Stromal cell of bone marrow (primary cell): Measurements from ENCODE around the gene PCDHA3.
"Not testable (repeated sequence)": the region's sequence is repeated elsewhere in the genome, so short reads cannot be mapped to it uniquely, and the experiment has no call there.

Experiments used
- DNase-seq: peaks from one replicate; pipeline ENCODE4 v3.0.0-alpha.2; 2012; ENCODE audit warnings: low read depth

PCDHA3 gene

GRCh38 chr5:140821375-140822280 is 20.8 kb downstream of the PCDHA3 start, which contains the start of gene PCDHA5:
Gene PCDHA5 (plus strand): TSS chr5:140821613.
- no peak for DNase-seq

DNA sequence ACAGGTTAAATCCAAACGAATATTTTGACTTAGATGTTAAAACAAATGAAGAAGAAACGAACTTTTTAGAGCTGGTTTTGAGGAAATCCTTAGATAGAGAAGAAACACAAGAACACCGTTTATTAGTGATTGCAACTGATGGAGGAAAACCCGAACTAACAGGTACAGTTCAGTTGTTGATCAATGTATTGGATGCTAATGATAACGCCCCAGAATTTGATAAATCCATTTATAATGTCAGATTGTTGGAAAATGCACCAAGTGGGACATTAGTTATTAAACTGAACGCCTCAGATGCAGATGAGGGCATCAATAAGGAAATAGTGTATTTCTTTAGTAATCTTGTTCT is 21.4 kb downstream of the PCDHA3 start:
- no peak for DNase-seq

GRCh38 chr5:140822969-140823368 is 22.1 kb downstream of the PCDHA3 start:
- not testable (repeated sequence) for DNase-seq

DNA sequence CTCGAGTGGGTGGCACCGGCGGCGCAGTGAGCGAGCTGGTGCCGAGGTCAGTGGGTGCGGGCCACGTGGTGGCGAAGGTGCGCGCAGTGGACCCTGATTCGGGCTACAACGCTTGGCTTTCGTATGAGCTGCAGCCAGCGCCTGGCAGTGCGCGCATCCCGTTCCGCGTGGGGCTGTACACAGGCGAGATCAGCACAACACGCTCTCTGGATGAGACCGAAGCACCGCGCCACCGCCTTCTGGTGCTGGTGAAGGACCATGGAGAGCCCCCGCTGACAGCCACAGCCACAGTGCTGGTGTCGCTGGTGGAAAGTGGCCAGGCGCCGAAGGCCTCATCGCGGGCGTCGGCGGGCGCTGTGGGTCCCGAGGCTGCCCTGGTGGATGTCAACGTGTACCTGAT is 22.6 kb downstream of the PCDHA3 start:
- DNase-seq: no peak

DNA sequence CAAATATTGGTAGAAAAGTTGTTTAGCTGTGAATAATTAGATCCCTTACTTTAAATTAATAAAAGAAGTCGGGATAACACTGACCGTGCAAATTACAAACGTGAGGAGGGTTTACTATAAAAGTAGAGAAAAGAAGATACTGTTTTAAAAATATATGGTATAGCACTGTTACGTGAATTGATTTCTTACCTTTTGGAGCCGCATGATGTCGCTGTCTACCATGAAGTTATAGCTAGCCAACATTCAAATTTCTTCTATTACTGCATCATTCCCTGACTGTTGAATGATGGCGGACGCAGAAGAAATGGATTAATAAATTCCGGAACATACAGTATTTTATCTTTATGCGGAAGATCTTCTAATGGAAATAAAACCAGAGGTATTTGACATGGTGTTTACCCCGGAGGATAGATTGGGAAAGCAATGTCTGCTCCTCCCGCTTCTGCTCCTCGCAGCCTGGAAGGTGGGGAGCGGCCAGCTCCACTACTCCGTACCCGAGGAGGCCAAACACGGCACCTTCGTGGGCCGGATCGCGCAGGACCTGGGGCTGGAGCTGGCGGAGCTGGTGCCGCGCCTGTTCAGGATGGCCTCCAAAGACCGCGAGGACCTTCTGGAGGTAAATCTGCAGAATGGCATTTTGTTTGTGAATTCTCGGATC is 27.0 kb downstream of the PCDHA3 start, which contains the start of gene PCDHA6:
Gene PCDHA6, plus strand, starts transcription at position 257 of the 658 bp plus-strand sequence. Its CDS starts 132 bp downstream, at position 389.
- no peak for DNase-seq

- DNase-seq: no peak
Observed at GRCh38 chr5:140828362-140828737, 27.5 kb downstream of the PCDHA3 start.

DNA sequence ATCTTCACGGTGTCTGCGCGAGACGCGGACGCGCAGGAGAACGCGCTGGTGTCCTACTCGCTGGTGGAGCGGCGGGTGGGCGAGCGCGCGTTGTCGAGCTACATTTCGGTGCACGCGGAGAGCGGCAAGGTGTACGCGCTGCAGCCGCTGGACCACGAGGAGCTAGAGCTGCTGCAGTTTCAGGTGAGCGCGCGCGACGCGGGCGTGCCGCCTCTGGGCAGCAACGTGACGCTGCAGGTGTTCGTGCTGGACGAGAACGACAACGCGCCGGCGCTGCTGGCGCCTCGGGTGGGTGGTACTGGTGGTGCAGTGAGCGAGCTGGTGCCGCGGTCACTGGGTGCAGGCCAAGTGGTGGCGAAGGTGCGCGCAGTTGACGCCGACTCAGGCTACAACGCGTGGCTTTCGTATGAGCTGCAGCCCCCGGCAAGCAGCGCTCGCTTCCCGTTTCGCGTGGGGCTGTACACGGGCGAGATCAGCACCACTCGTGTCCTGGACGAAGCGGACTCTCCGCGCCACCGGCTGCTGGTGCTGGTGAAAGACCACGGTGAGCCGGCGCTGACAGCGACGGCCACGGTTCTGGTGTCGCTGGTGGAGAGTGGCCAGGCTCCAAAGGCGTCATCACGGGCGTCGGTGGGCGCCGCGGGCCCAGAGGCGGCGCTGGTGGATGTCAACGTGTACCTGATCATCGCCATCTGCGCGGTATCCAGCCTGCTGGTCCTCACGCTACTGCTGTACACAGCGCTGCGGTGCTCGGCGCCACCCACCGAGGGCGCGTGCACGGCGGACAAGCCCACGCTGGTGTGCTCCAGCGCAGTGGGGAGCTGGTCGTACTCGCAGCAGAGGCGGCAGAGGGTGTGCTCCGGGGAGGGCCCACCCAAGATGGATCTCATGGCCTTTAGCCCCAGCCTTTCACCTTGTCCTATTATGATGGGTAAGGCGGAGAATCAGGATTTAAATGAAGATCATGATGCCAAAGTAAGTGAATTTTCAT is 28.9 kb downstream of the PCDHA3 start:
- not testable (repeated sequence) for DNase-seq

DNA sequence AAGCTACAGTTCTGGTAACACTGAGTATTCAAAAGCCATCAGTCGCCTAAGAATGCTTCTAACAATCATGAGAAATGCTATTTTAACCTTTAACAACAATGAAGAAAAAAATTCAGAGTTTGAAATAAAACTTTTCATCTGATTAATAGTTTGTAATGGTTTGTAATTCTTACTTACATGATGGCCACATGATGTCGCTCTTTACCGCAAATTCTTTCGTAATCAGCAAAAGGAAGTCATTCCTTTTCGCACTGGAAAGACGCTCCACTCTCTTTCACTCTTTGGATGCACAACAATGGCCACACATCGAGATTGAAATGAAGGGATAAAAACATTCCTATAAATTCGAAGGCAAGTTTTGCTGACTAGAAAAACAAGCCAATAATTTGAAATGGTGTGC is 33.1 kb downstream of the PCDHA3 start, which contains the start of gene PCDHA7:
Gene PCDHA7, plus strand, starts transcription at position 277 of the 400 bp plus-strand sequence. Its CDS starts 115 bp downstream, at position 392.
- no peak for DNase-seq

GRCh38 chr5:140834439-140835008 is 33.7 kb downstream of the PCDHA3 start:
- DNase-seq: not testable (repeated sequence)

GRCh38 chr5:140835622-140836510 is 35.0 kb downstream of the PCDHA3 start:
- no peak for DNase-seq

DNA sequence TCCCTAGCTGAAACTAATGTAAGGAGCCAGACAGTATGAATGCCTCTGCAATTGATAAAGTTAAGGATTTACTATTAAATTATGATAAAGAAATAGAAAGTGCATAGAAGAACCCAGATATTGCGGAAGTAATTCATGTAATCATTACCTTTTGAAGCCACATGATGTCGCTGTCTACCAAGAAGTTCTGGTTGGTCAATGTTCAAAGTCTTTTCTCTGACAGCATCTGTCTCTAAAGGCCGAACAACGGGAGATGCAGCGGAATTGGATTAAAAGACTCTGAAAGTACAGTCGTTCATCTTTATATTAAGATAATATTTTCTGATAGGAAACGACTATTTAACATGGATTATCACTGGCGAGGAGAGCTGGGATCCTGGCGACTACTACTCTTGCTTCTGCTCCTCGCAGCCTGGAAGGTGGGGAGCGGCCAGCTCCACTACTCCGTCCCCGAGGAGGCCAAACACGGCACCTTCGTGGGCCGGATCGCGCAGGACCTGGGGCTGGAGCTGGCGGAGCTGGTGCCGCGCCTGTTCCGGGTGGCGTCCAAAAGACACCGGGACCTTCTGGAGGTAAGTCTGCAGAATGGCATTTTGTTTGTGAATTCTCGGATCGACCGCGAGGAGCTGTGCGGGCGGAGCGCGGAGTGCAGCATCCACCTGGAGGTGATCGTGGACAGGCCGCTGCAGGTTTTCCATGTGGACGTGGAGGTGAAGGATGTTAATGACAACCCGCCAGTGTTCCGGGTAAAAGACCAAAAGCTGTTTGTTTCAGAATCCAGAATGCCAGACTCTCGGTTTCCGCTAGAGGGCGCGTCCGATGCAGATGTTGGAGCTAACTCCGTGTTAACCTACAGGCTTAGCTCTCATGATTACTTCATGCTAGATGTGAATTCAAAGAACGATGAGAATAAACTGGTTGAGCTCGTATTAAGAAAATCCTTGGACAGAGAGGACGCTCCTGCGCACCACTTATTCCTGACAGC is 40.4 kb downstream of the PCDHA3 start, which contains the start of gene PCDHA8:
Gene PCDHA8, plus strand, starts transcription at position 210 of the 985 bp plus-strand sequence. Its CDS starts 135 bp downstream, at position 345.
- DNase-seq: no peak

DNA sequence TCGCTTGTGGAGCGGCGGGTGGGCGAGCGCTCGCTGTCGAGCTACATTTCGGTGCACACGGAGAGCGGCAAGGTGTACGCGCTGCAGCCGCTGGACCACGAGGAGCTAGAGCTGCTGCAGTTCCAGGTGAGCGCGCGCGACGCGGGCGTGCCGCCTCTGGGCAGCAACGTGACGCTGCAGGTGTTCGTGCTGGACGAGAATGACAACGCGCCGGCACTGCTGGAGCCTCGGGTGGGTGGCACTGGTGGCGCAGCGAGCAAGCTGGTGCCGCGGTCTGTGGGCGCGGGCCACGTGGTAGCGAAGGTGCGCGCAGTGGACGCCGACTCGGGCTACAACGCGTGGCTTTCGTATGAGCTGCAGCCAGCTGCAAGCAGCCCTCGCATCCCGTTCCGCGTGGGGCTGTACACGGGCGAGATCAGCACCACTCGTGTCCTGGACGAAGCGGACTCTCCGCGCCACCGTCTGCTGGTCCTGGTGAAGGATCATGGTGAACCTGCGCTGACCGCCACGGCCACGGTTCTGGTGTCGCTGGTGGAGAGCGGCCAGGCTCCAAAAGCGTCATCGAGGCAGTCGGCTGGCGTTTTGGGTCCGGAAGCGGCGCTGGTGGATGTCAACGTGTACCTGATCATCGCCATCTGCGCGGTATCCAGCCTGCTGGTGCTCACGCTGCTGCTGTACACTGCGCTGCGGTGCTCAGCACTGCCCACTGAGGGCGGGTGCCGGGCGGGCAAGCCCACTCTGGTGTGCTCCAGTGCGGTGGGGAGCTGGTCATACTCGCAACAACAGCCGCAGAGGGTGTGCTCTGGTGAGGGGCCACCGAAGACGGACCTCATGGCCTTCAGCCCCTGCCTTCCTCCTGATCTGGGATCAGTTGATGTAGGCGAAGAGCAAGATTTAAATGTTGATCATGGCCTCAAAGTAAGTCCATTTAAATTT is 42.2 kb downstream of the PCDHA3 start:
- no peak for DNase-seq

- DNase-seq: not testable (repeated sequence)
Observed at GRCh38 chr5:140848139-140849102, 47.6 kb downstream of the PCDHA3 start, which contains the start of gene PCDHA9. Gene PCDHA9 (plus strand): TSS chr5:140848382. CDS start chr5:140848496, 114 bp downstream.

- not testable (repeated sequence) for DNase-seq
Observed at GRCh38 chr5:140849831-140850634, 49.2 kb downstream of the PCDHA3 start.
